Testis (tissue), 3 donors: ENCODE results near the gene CDK14. TPM values are rescaled to one million over a fixed set of nuclear protein-coding genes. Genes with fewer than 3 reads are reported as not detected.

ENCODE experiments used
- DNase-seq: peaks from one replicate; pipeline ENCODE4 v3.0.0-alpha.2; 2019
- H3K27ac ChIP-seq, 2 donors: fragments of 200-600 bp; sonication (generic); one replicate each; pipeline ENCODE4 v1.5.1; 2019
- H3K27me3 ChIP-seq: fragments of 200-600 bp; sonication (generic); one replicate; pipeline ENCODE4 v1.5.1; 2019
- H3K36me3 ChIP-seq: fragments of 200-600 bp; sonication (generic); one replicate; pipeline ENCODE4 v1.5.1; 2017; ENCODE audit warnings: low read depth; ENCODE audit errors: missing control alignments
- H3K4me1 ChIP-seq: fragments of 200-600 bp; sonication (generic); one replicate; pipeline ENCODE4 v1.5.1; 2019
- H3K4me3 ChIP-seq, 2 donors: fragments of 200-600 bp; sonication (generic); one replicate each; pipeline ENCODE4 v1.5.1; 2017 to 2019
- H3K9me3 ChIP-seq: fragments of 200-600 bp; sonication (generic); one replicate; pipeline ENCODE4 v1.5.1; 2017
- POLR2A ChIP-seq: fragments of 450-650 bp; IDR thresholded peaks from one replicate; pipeline ENCODE4 v1.6.1; 2017; ENCODE audit warnings: antibody characterized with exemption, mild to moderate bottlenecking, moderate library complexity
- WGBS, 2 donors: methylation state at CpG; one replicate each; pipeline ENCODE4 v1.1.5; 2018; 5-methylcytosine and 5-hydroxymethylcytosine counted together
- intact Hi-C: fragments of 100-400 bp; cut with DNase I; formaldehyde crosslinking; loops from one replicate; pipeline ENCODE4 v1.15.1; 2023; ENCODE audit warnings: low total_unique reads
- polyA plus RNA-seq: library from polyadenylated mRNA; stranded (reverse); fragments of 350-450 nt; fragmentation: Illumina TruSeq; extraction: RNeasy Lipid Tissue Mini Kit (QIAGEN cat#74804); gene quantifications from one replicate; pipeline ENCODE4 v1.2.3, GENCODE V29; 2014; ENCODE audit warnings: low read depth, low replicate concordance; ENCODE audit not compliant: insufficient read depth
- total RNA-seq, 2 donors: library from RNA; depleted of rRNA; stranded (reverse); fragments of >200 nt; gene quantifications; one replicate each; pipeline ENCODE4 v1.2.3, GENCODE V29; 2016
- TF ChIP-seq, protein P1 (sequence below), 3 experiments: fragments of 450-650 bp in 2 of 3; fragments of 200-600 bp in 1 of 3; sonication (generic) in 1 of 3; IDR thresholded peaks; one replicate each; pipeline ENCODE4 v1.5.1; 2016 to 2019; ENCODE audit warnings: antibody characterized with exemption in 3 of 3, mild to moderate bottlenecking in 2 of 3, moderate library complexity in 1 of 3

The CDK14 gene
- total and polyA plus RNA-seq, 3 donors from 2014 or later: 18.9 to 22.7 (median 19.5) TPM

DNA sequence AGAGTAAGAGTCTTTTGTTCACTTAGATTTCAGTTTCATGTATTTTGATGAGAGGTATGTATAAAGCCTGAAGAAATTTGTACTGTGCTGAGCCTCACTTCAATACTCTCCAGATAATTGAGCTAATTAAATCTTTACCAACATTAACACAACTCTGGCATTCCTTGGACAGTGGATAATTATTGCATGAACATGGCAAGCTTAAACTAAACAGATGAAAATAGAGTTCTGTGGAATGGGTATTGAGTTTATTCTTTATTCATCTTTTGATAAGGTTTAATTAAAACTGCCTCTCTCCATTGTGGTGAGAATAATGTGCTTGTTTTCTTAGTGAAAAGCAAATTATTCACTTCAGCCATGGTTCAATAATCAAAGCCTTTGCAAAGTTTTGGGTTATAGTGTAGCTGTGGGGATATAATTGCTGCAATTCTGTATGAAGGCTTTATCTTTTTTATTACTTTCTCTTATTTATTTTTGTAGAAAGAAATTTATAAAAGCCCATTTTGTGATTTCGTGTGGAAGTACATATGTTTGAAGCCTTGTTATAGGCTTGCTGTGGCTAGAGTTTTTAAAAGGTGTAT lies 541.8 kb downstream of the CDK14 start:
- H3K9me3 ChIP-seq: no peaks in the 10 kb centered on the region
- no peaks in the 10 kb centered on the region for H3K36me3 ChIP-seq
- H3K27me3 ChIP-seq: no peaks in the 10 kb centered on the region
- no peaks in the 10 kb centered on the region for H3K4me1 ChIP-seq
- H3K27ac ChIP-seq: no peak overlapping the region
- 98 to 100% methylated on average over 1 of the region's 1 CpG for WGBS, 2 donors
- intact Hi-C loops: no loop called here
- no peak for DNase-seq
- no peak overlapping the region for H3K4me3 ChIP-seq
- TF ChIP-seq, protein P1, sequence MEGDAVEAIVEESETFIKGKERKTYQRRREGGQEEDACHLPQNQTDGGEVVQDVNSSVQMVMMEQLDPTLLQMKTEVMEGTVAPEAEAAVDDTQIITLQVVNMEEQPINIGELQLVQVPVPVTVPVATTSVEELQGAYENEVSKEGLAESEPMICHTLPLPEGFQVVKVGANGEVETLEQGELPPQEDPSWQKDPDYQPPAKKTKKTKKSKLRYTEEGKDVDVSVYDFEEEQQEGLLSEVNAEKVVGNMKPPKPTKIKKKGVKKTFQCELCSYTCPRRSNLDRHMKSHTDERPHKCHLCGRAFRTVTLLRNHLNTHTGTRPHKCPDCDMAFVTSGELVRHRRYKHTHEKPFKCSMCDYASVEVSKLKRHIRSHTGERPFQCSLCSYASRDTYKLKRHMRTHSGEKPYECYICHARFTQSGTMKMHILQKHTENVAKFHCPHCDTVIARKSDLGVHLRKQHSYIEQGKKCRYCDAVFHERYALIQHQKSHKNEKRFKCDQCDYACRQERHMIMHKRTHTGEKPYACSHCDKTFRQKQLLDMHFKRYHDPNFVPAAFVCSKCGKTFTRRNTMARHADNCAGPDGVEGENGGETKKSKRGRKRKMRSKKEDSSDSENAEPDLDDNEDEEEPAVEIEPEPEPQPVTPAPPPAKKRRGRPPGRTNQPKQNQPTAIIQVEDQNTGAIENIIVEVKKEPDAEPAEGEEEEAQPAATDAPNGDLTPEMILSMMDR (IDR thresholded peaks at IDR 0.05): no peak
- no peak for TF ChIP-seq POLR2A

DNA sequence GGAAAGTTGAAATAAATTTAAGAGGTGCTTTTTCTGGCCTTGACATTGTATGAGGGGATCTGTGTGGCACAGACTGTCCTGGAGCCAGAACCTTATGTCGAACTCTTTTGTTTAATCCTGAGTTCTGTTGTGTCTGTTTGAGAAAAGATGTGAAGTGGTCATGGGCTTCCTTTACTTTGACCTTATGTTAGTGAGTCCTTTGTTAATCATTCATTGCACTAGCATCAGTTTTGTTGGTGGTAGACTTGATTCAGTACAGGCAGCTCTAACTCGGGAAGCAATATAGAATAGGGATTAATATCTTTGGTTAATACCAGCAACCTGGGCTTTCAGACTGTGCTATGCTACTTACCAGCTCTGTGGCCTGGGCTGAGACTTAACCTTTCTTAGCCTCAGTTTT lies 544.2 kb downstream of the CDK14 start:
- Histone ChIP-seq H3K9me3 (no peaks in the 10 kb centered on the region), H3K4me3 (no peak overlapping the region), H3K27ac (no peak overlapping the region), H3K4me1 (no peaks in the 10 kb centered on the region), H3K36me3 (no peaks in the 10 kb centered on the region), H3K27me3 (no peaks in the 10 kb centered on the region)
- DNase-seq: no peak
- intact Hi-C loops: no loop called here
- TF ChIP-seq POLR2A: no peak
- TF ChIP-seq, protein P1 (IDR thresholded peaks at IDR 0.05): no peak
- WGBS, 2 donors: 64 to 77% methylated on average over 2 of the region's 2 CpGs

DNA sequence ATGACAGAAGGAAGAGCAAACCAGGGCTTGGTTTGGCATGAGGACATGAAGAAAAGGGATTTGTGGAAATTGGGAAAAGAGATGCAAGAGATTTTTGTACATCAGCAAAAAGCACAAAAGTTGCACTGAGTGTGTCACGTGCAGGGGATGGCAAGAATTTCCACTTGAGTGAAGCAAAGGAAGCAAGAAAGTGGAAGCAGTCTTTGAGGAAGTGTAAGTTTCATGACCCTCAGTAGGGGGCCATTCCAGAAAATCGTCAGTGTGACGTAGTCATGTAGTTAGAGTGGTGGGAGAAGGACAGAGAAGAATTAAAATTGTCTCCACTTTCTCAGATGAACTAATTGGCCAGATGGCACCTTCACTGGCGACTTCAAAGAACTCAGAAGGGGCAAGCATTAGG lies 544.9 kb downstream of the CDK14 start:
- WGBS, 2 donors: 58 to 72% methylated on average over 4 of the region's 4 CpGs
- no peaks in the 10 kb centered on the region for H3K36me3 ChIP-seq
- H3K27me3 ChIP-seq: no peaks in the 10 kb centered on the region
- H3K9me3 ChIP-seq: no peaks in the 10 kb centered on the region
- H3K27ac ChIP-seq: no peak overlapping the region
- no peaks in the 10 kb centered on the region for H3K4me1 ChIP-seq
- no peak overlapping the region for H3K4me3 ChIP-seq
- intact Hi-C loops: no loop called here
- no peak for DNase-seq
- TF ChIP-seq POLR2A: no peak
- TF ChIP-seq, protein P1 (IDR thresholded peaks at IDR 0.05): no peak

DNA sequence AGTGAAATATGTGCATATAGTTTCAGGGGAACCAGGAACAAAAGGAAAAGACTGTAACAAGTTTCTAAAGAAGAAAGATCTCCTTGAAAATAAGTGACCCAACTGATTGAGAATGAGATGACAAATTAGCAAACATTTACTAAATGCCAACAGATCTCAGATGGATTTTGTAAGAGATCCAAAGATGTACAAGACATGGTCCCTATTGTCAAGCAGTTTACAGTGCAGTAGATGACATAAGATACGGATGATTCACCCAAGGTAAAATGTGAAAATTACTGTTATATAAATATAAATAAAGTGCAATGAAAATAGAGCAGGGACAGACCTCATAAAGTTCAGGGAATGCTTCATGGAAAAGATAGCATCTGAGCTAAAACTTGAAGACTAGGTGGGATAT lies 546.6 kb downstream of the CDK14 start:
- no peak for DNase-seq
- H3K9me3 ChIP-seq: no peaks in the 10 kb centered on the region
- intact Hi-C loops: no loop called here
- H3K36me3 ChIP-seq: no peaks in the 10 kb centered on the region
- no peaks in the 10 kb centered on the region for H3K4me1 ChIP-seq
- TF ChIP-seq, protein P1 (IDR thresholded peaks at IDR 0.05): no peak
- TF ChIP-seq POLR2A: no peak
- 46 to 94% methylated on average over 1 of the region's 1 CpG for WGBS, 2 donors
- no peak overlapping the region for H3K27ac ChIP-seq
- H3K27me3 ChIP-seq: no peaks in the 10 kb centered on the region
- no peak overlapping the region for H3K4me3 ChIP-seq
